HEK293 (cell line): Measurements from ENCODE around the gene ADCY7.

ENCODE experiments used
- CTCF ChIA-PET: fragments of 350-600 bp; formaldehyde crosslinking; extraction: SDS; loops from one replicate; lab custom pipeline; 2021; ENCODE audit warnings: antibody characterized with exemption; lab: Yijun Ruan, JAX
- POLR2A ChIA-PET: fragments of 300-600 bp; formaldehyde crosslinking; extraction: SDS; loops from one replicate; lab custom pipeline; 2020; ENCODE audit warnings: antibody characterized with exemption, inconsistent platforms; lab: Yijun Ruan, JAX
- H3K27ac ChIP-seq: fragments of 200-500 bp; sonication (Bioruptor generic); 2 replicates; pipeline ENCODE4 v1.5.1; 2014; ENCODE audit warnings: low read depth, low read length, control low read depth, inconsistent platforms; ENCODE audit errors: extremely low read depth
- H3K36me3 ChIP-seq, 2 experiments: fragments of 200-500 bp in 1 of 2; sonication (Bioruptor generic) in 1 of 2; 1 replicate in 1 of 2; 2 replicates in 1 of 2; pipeline ENCODE4 v1.5.1; 2014 to 2017; ENCODE audit warnings: inconsistent platforms in 2 of 2, low read length in 2 of 2; ENCODE audit not compliant: control insufficient read depth in 2 of 2, insufficient read depth in 1 of 2
- H3K4me1 ChIP-seq: fragments of 200-500 bp; sonication (Bioruptor generic); 2 replicates; pipeline ENCODE4 v1.5.1; 2014; ENCODE audit warnings: mild to moderate bottlenecking, low read length, inconsistent platforms; ENCODE audit not compliant: control insufficient read depth, insufficient read depth
- H3K4me3 ChIP-seq: 2 replicates; pipeline ENCODE4 v1.5.1; 2011; ENCODE audit warnings: low read depth, mild to moderate bottlenecking, control low read depth, low read length, moderate library complexity
- H3K9me3 ChIP-seq: fragments of 200-500 bp; sonication (Bioruptor generic); 2 replicates; pipeline ENCODE4 v1.5.1; 2014; ENCODE audit warnings: low read depth, low read length, inconsistent platforms; ENCODE audit not compliant: control insufficient read depth, insufficient read depth
- GLIS1 ChIP-seq: fragments of 450-650 bp; formaldehyde crosslinking; IDR thresholded peaks from 2 replicates; pipeline ENCODE4 v1.5.1; 2016; ENCODE audit warnings: missing biosample characterization, missing genetic modification characterization
- KLF1 ChIP-seq: fragments of 450-650 bp; formaldehyde crosslinking; IDR thresholded peaks from 2 replicates; pipeline ENCODE4 v1.5.1; 2016; ENCODE audit warnings: missing biosample characterization, missing genetic modification characterization
- KLF10 ChIP-seq: fragments of 450-650 bp; IDR thresholded peaks from 2 replicates; pipeline ENCODE4 v1.5.1; 2018; ENCODE audit warnings: missing biosample characterization, mild to moderate bottlenecking, missing genetic modification characterization
- KLF17 ChIP-seq: fragments of 450-650 bp; formaldehyde crosslinking; IDR thresholded peaks from 2 replicates; pipeline ENCODE4 v1.5.1; 2016; ENCODE audit warnings: missing biosample characterization, missing genetic modification characterization
- SETDB1 ChIP-seq: IDR thresholded peaks from one replicate; pipeline ENCODE4 v1.6.1; 2017; ENCODE audit warnings: mild to moderate bottlenecking, low read length, moderate library complexity, mixed read lengths; ENCODE audit not compliant: insufficient read length
- WT1 ChIP-seq: fragments of 450-650 bp; formaldehyde crosslinking; IDR thresholded peaks from 2 replicates; pipeline ENCODE4 v1.5.1; 2016; ENCODE audit warnings: missing biosample characterization, missing genetic modification characterization
- YY1 ChIP-seq: fragments of 450-650 bp; formaldehyde crosslinking; IDR thresholded peaks from 2 replicates; pipeline ENCODE4 v1.5.1; 2018; ENCODE audit warnings: missing biosample characterization, missing genetic modification characterization
- ZBTB8A ChIP-seq: fragments of 450-650 bp; formaldehyde crosslinking; IDR thresholded peaks from 2 replicates; pipeline ENCODE4 v1.5.1; 2016; ENCODE audit warnings: missing biosample characterization, missing genetic modification characterization
- ZEB2 ChIP-seq: fragments of 450-650 bp; formaldehyde crosslinking; IDR thresholded peaks from 2 replicates; pipeline ENCODE4 v1.5.1; 2016; ENCODE audit warnings: missing biosample characterization, missing genetic modification characterization
- ZNF175 ChIP-seq: fragments of 450-650 bp; formaldehyde crosslinking; IDR thresholded peaks from 2 replicates; pipeline ENCODE4 v1.5.1; 2016; ENCODE audit warnings: missing biosample characterization, missing genetic modification characterization
- ZNF223 ChIP-seq: fragments of 450-650 bp; formaldehyde crosslinking; IDR thresholded peaks from 2 replicates; pipeline ENCODE4 v1.5.1; 2016; ENCODE audit warnings: missing biosample characterization, missing genetic modification characterization
- ZNF239 ChIP-seq: fragments of 450-650 bp; formaldehyde crosslinking; IDR thresholded peaks from 2 replicates; pipeline ENCODE4 v1.5.1; 2016; ENCODE audit warnings: missing biosample characterization, missing genetic modification characterization
- ZNF24 ChIP-seq: fragments of 450-650 bp; formaldehyde crosslinking; IDR thresholded peaks from 2 replicates; pipeline ENCODE4 v1.5.1; 2016; ENCODE audit warnings: missing biosample characterization, missing genetic modification characterization
- ZNF324 ChIP-seq: fragments of 450-650 bp; formaldehyde crosslinking; IDR thresholded peaks from 2 replicates; pipeline ENCODE4 v1.5.1; 2016; ENCODE audit warnings: missing biosample characterization, missing genetic modification characterization
- ZNF335 ChIP-seq: fragments of 450-650 bp; formaldehyde crosslinking; conservative IDR thresholded peaks from 2 replicates; pipeline ENCODE4 v1.5.1; 2016; ENCODE audit warnings: missing biosample characterization, missing genetic modification characterization
- ZNF350 ChIP-seq: fragments of 450-650 bp; formaldehyde crosslinking; IDR thresholded peaks from 2 replicates; pipeline ENCODE4 v1.5.0; 2017; ENCODE audit warnings: missing biosample characterization, mild to moderate bottlenecking, missing genetic modification characterization
- ZNF513 ChIP-seq: fragments of 450-650 bp; IDR thresholded peaks from 2 replicates; pipeline ENCODE4 v1.5.1; 2018; ENCODE audit warnings: missing biosample characterization, missing genetic modification characterization
- ZNF571 ChIP-seq: fragments of 450-650 bp; formaldehyde crosslinking; IDR thresholded peaks from 2 replicates; pipeline ENCODE4 v1.5.0; 2017; ENCODE audit warnings: missing biosample characterization, missing genetic modification characterization
- ZNF596 ChIP-seq: fragments of 450-650 bp; IDR thresholded peaks from 2 replicates; pipeline ENCODE4 v1.5.0; 2018; ENCODE audit warnings: missing biosample characterization, mild to moderate bottlenecking, missing genetic modification characterization, moderate library complexity
- ZNF623 ChIP-seq: fragments of 450-650 bp; formaldehyde crosslinking; IDR thresholded peaks from 2 replicates; pipeline ENCODE4 v1.5.1; 2016; ENCODE audit warnings: missing biosample characterization, missing genetic modification characterization
- ZNF701 ChIP-seq: fragments of 450-650 bp; formaldehyde crosslinking; IDR thresholded peaks from 2 replicates; pipeline ENCODE4 v1.5.1; 2016; ENCODE audit warnings: missing biosample characterization, missing genetic modification characterization
- ZNF792 ChIP-seq: fragments of 450-650 bp; formaldehyde crosslinking; IDR thresholded peaks from 2 replicates; pipeline ENCODE4 v1.5.1; 2016; ENCODE audit warnings: missing biosample characterization, missing genetic modification characterization
- TF ChIP-seq, protein P1 (sequence below): fragments of 450-650 bp; formaldehyde crosslinking; IDR thresholded peaks from 2 replicates; pipeline ENCODE4 v1.5.1; 2016; ENCODE audit warnings: missing biosample characterization, missing genetic modification characterization
- TF ChIP-seq, protein P2 (sequence below): fragments of 450-650 bp; formaldehyde crosslinking; IDR thresholded peaks from 2 replicates; pipeline ENCODE4 v1.5.1; 2017; ENCODE audit warnings: missing biosample characterization, mild to moderate bottlenecking, missing genetic modification characterization, moderate library complexity
- TF ChIP-seq, protein P3 (sequence below): fragments of 450-650 bp; formaldehyde crosslinking; IDR thresholded peaks from 2 replicates; pipeline ENCODE4 v1.5.0; 2017; ENCODE audit warnings: missing biosample characterization, missing genetic modification characterization, borderline replicate concordance
- TF ChIP-seq, protein P4 (sequence below): fragments of 450-650 bp; formaldehyde crosslinking; IDR thresholded peaks from 2 replicates; pipeline ENCODE4 v1.5.1; 2016; ENCODE audit warnings: missing biosample characterization, missing genetic modification characterization, borderline replicate concordance

The ADCY7 gene

DNA sequence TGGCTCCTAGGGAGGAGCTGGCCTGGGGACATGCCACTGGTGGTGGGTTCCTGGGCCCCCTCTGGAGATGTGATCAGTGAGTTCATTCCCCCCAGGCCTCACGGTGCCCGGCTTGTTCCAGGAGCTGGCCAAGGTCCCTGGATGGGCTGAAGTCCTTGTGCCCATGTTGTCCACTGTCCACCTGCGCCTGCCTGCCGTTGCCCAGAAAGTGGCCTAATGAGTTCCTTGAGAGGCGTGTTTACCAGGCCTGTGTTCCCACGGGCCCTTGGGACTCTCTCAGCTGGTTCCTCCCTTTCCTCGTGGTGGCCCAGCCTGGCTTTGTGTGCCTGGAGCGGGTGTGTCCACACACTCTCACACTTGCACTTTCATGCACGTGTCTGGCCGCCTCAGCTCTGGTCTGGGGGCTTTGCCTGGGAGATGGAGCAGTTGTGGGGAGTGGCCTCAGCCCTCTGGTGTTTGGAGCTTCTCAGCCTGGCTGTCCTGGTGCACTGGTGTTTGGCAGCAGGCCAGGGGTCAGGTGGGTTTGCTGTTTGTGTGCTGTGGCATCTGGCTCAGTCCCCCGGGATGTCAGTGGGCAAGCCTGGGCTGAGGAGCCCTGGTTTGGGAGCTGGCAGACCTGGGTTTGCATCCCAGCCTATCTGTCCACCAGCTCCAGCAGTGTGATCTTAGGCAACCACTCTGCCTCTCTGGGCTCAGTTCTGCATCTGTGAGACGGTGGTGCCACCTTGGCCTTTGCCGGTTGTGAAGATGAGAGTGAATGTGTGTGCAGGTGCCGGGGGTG, 18.0 kb downstream of the ADCY7 start:
- ChIA-PET CTCF (interaction anchor here (0.6 kb wide), 1 partner anchor 688 kb away, joined by 3 read pairs; no protein-coding TSS in a partner anchor), POLR2A (no interaction called here)
- Histone ChIP-seq H3K27ac (no peak overlapping the region), H3K4me1 (peaks cover 3% of the 10 kb centered on the region; the same call in 1 of the 2 replicates), H3K36me3 (peaks cover 0 to 7% of the 10 kb centered on the region in 2 experiments; a peak in 2 of 3 replicates), H3K4me3 (no peak overlapping the region), H3K9me3 (no peaks in the 10 kb centered on the region)
- TF ChIP-seq KLF1 (tag by site-specific recombination) (peak; percentile 89), ZBTB8A (tag by site-specific recombination) (no peak), ZNF335 (tag by site-specific recombination) (0 out of 2 replicates have a peak, but pooled peaks have one; percentile 37), ZNF701 (tag by site-specific recombination) (no peak), ZNF24 (tag by site-specific recombination) (no peak), YY1 (tag by site-specific recombination) (no peak), ZNF513 (no peak), ZNF792 (tag by site-specific recombination) (no peak), ZNF239 (tag by site-specific recombination) (no peak), ZNF350 (tag by site-specific recombination) (no peak), GLIS1 (tag by site-specific recombination) (peak; percentile 33; the same call in 1 of the 2 replicates), SETDB1 (no peak), ZEB2 (tag by site-specific recombination) (no peak), KLF17 (tag by site-specific recombination) (no peak), ZNF175 (tag by site-specific recombination) (no peak), ZNF623 (no peak), ZNF223 (no peak), ZNF571 (no peak), ZNF324 (tag by site-specific recombination) (no peak), ZNF596 (no peak), KLF10 (tag by site-specific recombination) (no peak), WT1 (no peak)
- TF ChIP-seq, protein P1, sequence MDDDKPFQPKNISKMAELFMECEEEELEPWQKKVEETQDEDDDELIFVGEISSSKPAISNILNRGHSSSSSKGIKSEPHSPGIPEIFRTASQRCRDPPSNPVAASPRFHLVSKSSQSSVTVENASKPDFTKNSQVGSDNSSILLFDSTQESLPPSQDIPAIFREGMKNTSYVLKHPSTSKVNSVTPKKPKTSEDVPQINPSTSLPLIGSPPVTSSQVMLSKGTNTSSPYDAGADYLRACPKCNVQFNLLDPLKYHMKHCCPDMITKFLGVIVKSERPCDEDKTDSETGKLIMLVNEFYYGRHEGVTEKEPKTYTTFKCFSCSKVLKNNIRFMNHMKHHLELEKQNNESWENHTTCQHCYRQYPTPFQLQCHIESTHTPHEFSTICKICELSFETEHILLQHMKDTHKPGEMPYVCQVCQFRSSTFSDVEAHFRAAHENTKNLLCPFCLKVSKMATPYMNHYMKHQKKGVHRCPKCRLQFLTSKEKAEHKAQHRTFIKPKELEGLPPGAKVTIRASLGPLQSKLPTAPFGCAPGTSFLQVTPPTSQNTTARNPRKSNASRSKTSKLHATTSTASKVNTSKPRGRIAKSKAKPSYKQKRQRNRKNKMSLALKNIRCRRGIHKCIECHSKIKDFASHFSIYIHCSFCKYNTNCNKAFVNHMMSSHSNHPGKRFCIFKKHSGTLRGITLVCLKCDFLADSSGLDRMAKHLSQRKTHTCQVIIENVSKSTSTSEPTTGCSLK = no peak
- TF ChIP-seq, protein P2, sequence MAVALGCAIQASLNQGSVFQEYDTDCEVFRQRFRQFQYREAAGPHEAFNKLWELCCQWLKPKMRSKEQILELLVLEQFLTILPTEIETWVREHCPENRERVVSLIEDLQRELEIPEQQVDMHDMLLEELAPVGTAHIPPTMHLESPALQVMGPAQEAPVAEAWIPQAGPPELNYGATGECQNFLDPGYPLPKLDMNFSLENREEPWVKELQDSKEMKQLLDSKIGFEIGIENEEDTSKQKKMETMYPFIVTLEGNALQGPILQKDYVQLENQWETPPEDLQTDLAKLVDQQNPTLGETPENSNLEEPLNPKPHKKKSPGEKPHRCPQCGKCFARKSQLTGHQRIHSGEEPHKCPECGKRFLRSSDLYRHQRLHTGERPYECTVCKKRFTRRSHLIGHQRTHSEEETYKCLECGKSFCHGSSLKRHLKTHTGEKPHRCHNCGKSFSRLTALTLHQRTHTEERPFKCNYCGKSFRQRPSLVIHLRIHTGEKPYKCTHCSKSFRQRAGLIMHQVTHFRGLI (tag by site-specific recombination) = no peak
- TF ChIP-seq, protein P3, sequence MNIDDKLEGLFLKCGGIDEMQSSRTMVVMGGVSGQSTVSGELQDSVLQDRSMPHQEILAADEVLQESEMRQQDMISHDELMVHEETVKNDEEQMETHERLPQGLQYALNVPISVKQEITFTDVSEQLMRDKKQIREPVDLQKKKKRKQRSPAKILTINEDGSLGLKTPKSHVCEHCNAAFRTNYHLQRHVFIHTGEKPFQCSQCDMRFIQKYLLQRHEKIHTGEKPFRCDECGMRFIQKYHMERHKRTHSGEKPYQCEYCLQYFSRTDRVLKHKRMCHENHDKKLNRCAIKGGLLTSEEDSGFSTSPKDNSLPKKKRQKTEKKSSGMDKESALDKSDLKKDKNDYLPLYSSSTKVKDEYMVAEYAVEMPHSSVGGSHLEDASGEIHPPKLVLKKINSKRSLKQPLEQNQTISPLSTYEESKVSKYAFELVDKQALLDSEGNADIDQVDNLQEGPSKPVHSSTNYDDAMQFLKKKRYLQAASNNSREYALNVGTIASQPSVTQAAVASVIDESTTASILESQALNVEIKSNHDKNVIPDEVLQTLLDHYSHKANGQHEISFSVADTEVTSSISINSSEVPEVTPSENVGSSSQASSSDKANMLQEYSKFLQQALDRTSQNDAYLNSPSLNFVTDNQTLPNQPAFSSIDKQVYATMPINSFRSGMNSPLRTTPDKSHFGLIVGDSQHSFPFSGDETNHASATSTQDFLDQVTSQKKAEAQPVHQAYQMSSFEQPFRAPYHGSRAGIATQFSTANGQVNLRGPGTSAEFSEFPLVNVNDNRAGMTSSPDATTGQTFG (tag by site-specific recombination) = no peak
- TF ChIP-seq, protein P4, sequence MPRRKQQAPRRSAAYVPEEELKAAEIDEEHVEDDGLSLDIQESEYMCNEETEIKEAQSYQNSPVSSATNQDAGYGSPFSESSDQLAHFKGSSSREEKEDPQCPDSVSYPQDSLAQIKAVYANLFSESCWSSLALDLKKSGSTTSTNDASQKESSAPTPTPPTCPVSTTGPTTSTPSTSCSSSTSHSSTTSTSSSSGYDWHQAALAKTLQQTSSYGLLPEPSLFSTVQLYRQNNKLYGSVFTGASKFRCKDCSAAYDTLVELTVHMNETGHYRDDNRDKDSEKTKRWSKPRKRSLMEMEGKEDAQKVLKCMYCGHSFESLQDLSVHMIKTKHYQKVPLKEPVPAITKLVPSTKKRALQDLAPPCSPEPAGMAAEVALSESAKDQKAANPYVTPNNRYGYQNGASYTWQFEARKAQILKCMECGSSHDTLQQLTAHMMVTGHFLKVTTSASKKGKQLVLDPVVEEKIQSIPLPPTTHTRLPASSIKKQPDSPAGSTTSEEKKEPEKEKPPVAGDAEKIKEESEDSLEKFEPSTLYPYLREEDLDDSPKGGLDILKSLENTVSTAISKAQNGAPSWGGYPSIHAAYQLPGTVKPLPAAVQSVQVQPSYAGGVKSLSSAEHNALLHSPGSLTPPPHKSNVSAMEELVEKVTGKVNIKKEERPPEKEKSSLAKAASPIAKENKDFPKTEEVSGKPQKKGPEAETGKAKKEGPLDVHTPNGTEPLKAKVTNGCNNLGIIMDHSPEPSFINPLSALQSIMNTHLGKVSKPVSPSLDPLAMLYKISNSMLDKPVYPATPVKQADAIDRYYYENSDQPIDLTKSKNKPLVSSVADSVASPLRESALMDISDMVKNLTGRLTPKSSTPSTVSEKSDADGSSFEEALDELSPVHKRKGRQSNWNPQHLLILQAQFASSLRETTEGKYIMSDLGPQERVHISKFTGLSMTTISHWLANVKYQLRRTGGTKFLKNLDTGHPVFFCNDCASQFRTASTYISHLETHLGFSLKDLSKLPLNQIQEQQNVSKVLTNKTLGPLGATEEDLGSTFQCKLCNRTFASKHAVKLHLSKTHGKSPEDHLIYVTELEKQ (tag by site-specific recombination) = no peak
